ENCODE results near the gene ZNF276.

The ZNF276 gene

DNA sequence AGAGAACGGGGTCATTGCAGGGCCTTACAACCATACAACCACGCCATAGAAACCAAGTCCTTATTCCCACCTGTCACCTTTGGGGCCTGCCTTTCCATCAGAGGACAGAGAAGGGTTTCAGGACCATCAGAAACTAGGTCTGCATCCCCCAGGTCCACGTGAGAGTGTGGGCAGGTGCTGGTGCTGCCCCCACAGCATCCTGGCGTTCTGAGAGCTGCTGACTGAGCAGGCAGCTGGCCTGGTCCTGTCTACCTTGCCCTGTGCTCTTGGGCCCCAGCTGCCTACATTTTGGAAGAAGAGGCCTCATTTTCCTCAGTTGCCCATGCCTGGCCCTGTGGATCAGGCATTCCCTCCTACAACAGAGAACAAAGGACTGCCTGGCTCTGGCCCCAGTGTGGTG lies 21.6 kb downstream of the ZNF276 start:
- TF ChIP-seq, protein P1, sequence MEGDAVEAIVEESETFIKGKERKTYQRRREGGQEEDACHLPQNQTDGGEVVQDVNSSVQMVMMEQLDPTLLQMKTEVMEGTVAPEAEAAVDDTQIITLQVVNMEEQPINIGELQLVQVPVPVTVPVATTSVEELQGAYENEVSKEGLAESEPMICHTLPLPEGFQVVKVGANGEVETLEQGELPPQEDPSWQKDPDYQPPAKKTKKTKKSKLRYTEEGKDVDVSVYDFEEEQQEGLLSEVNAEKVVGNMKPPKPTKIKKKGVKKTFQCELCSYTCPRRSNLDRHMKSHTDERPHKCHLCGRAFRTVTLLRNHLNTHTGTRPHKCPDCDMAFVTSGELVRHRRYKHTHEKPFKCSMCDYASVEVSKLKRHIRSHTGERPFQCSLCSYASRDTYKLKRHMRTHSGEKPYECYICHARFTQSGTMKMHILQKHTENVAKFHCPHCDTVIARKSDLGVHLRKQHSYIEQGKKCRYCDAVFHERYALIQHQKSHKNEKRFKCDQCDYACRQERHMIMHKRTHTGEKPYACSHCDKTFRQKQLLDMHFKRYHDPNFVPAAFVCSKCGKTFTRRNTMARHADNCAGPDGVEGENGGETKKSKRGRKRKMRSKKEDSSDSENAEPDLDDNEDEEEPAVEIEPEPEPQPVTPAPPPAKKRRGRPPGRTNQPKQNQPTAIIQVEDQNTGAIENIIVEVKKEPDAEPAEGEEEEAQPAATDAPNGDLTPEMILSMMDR (conservative IDR thresholded peaks at IDR 0.05; ENCODE audit: low read depth, low read length): no peak
- no peak for DNase-seq (ENCODE audit: low read depth)
- H3K4me3 ChIP-seq (ENCODE audit: low read depth, low read length): no peak overlapping the region

- no peak for DNase-seq (ENCODE audit: low read depth)
- H3K4me3 ChIP-seq (ENCODE audit: low read depth, low read length): no peak overlapping the region
- TF ChIP-seq, protein P1 (conservative IDR thresholded peaks at IDR 0.05; ENCODE audit: low read depth, low read length): no peak
These were observed 23.5 kb downstream of the ZNF276 start for GRCh38 chr16:89744813-89745212.

GRCh38 chr16:89746043-89746442 lies 24.7 kb downstream of the ZNF276 start:
- H3K4me3 ChIP-seq (ENCODE audit: low read depth, low read length): no peak overlapping the region
- DNase-seq (ENCODE audit: low read depth): no peak
- TF ChIP-seq, protein P1 (conservative IDR thresholded peaks at IDR 0.05; ENCODE audit: low read depth, low read length): no peak

GRCh38 chr16:89748076-89748475 lies 26.7 kb downstream of the ZNF276 start:
- no peak for DNase-seq (ENCODE audit: low read depth)
- TF ChIP-seq, protein P1 (conservative IDR thresholded peaks at IDR 0.05; ENCODE audit: low read depth, low read length): no peak
- H3K4me3 ChIP-seq (ENCODE audit: low read depth, low read length): no peak overlapping the region

GRCh38 chr16:89748921-89749320 lies 27.6 kb downstream of the ZNF276 start:
- TF ChIP-seq, protein P1 (conservative IDR thresholded peaks at IDR 0.05; ENCODE audit: low read depth, low read length): no peak
- no peak overlapping the region for H3K4me3 ChIP-seq (ENCODE audit: low read depth, low read length)
- no peak for DNase-seq (ENCODE audit: low read depth)

GRCh38 chr16:89749637-89750036 lies 28.3 kb downstream of the ZNF276 start:
- TF ChIP-seq, protein P1 (conservative IDR thresholded peaks at IDR 0.05; ENCODE audit: low read depth, low read length): no peak
- H3K4me3 ChIP-seq (ENCODE audit: low read depth, low read length): no peak overlapping the region
- DNase-seq (ENCODE audit: low read depth): no peak

- TF ChIP-seq, protein P1 (conservative IDR thresholded peaks at IDR 0.05; ENCODE audit: low read depth, low read length): no peak
- no peak overlapping the region for H3K4me3 ChIP-seq (ENCODE audit: low read depth, low read length)
- DNase-seq (ENCODE audit: low read depth): no peak
These were observed 38.5 kb downstream of the ZNF276 start for GRCh38 chr16:89759746-89760340.

Data from choroid plexus epithelial cell (primary cell).